Adrenal gland (tissue), 5 donors: ENCODE results near the gene ROCK2.

Experiments used
- POLR2A ChIP-seq, 2 donors: fragments of 450-650 bp; IDR thresholded peaks; one replicate each; pipeline ENCODE4 v1.6.1; 2017; ENCODE audit warnings: antibody characterized with exemption in 2 of 2, mild to moderate bottlenecking in 2 of 2, moderate library complexity in 1 of 2
- TF ChIP-seq, protein P1 (sequence below), 6 experiments: fragments of 450-650 bp in 4 of 6; fragments of 200-600 bp in 2 of 6; sonication (generic) in 1 of 6; IDR thresholded peaks; 1 replicate in 5 of 6; 2 replicates in 1 of 6; pipeline versions ENCODE4 v1.5.1 to v1.8.0; 2016 to 2021; ENCODE audit warnings: antibody characterized with exemption in 6 of 6, mild to moderate bottlenecking in 2 of 6, moderate library complexity in 1 of 6
- donor health status: DM: no; HTN: no; CAD: no.

GRCh38 chr2:11338580-11338979 is 5.9 kb downstream of the ROCK2 start:
- TF ChIP-seq, protein P1, sequence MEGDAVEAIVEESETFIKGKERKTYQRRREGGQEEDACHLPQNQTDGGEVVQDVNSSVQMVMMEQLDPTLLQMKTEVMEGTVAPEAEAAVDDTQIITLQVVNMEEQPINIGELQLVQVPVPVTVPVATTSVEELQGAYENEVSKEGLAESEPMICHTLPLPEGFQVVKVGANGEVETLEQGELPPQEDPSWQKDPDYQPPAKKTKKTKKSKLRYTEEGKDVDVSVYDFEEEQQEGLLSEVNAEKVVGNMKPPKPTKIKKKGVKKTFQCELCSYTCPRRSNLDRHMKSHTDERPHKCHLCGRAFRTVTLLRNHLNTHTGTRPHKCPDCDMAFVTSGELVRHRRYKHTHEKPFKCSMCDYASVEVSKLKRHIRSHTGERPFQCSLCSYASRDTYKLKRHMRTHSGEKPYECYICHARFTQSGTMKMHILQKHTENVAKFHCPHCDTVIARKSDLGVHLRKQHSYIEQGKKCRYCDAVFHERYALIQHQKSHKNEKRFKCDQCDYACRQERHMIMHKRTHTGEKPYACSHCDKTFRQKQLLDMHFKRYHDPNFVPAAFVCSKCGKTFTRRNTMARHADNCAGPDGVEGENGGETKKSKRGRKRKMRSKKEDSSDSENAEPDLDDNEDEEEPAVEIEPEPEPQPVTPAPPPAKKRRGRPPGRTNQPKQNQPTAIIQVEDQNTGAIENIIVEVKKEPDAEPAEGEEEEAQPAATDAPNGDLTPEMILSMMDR (IDR thresholded peaks at IDR 0.05) = no peak
- TF ChIP-seq POLR2A (IDR thresholded peaks at IDR 0.05) = no peak
